ENCODE measurements around the gene ENAH.
A peak's percentile ranks its signal among the peaks of the same experiment; 100 is the strongest.

Gene ENAH

DNA sequence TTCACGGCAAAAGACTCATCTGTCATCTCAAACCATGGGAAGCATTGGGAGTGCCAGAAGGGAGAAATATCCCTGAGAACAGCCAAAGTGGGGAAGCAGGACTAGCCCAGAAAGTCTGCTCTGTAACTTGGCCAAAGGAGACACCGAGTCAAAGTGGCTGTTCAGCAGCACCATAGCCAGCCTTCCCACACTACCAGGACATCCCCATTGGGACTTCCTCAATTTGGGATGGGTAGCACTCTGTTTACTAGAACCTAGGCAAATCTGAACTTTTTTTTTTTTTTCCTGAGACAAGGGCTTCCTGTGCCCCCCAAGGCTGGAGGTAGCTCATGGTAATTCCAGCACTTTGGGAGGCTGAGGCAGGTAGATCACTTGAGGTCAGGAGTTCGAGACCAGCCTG lies 93.0 kb downstream of the ENAH start:
- DNase-seq (ENCODE audit: low spot score) = no peak

DNA sequence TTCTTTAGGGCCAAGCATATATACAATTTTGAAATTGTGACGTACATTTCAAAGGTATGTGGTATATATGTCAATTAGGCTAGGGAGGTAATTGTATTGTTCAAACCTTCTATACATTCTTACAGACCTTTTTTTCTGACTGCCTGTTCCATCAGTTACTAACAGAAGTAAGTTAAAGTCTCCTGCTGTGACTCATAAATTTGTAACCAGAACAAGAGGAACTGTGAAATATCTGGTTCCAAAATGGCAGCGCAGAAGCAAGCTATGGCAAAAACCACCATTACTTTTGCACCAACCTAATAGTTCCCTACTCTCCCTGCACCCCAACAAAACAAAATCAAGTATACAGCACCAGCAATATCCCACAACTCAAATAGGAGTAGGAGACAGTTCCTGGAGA lies 93.6 kb downstream of the ENAH start:
- no peak for DNase-seq (ENCODE audit: low spot score)

DNA sequence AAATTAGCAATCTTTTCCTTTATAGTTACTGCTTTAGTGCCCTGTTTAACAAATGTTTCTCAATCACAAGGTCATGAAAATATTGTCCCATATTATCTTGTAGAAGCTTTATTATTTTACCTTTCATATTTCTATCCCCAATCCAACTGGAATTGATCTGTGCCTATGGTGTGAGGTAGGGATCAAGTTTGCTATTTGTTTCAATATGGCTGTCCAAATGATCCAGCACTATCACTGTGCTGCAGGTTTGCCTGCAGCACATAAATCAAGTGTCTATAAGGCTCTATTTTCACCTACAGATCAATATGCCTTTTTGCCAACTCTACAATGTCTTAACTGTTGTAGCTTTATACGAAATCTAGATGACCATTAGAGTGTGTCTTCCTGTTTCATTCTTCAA lies 96.2 kb downstream of the ENAH start:
- DNase-seq (ENCODE audit: low spot score) = no peak

DNA sequence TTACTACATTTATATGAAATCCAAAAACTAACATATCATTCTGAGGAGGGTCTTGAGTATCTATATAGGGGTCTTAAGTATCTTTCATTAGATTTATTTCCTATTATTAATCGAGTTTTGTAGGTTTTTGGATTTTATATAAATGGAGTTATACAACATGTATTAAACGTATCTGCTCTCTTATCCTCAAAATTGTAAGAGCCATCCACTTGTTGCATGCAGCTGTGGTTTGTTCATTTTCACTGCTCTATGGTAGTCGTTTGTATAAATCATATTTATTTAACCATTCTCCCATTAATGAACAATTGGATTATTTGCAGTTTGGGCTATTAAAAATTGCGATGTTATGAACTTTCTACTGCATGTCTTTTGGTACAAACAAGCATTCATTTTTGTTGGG lies 97.1 kb downstream of the ENAH start:
- DNase-seq (ENCODE audit: low spot score) = no peak

DNA sequence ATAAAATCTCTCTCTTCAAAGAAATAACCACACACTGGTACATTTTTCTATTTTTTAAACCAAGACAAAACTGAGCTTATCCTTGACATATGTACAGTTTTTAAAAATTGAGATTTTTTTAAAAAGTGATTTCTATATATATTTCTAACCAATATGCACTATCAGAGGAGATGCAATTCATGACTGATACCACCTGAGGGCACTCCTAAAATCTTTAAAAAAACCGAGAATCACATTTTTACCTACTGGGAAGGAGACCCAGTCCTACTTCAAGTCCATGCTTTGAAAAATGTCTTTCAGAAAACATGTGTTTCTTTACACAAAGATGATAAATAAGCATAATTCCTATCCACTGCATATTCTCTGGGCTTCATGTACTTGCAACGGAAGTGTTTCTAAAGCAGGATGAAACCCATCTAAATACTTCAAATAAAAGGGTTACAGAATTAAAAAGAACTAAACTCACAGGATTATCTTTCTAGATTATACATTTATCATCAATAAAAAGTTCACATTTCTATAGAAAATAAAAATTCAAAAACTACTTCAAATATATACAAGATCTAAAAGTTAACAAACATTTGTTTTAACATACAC lies 98.6 kb downstream of the ENAH start:
- DNase-seq (ENCODE audit: low spot score) = peak; percentile 48

DNA sequence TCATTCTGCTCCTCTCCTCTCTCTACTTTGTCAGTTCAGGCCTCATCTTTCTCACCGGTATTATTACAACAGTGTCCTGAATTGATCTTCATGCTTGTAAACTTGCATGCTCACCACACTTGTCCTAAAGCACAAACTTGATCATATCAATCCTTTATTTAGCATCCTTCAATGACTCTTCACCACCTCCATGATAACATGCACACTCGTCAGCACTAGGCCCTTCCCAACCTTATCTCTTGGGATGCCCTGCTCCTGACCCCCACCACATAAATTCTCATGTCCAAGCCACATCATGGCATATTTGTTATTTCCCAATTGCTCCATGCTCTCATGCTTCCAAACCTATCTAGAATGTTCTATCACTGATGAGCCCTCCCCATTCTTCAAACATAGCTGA lies 103.1 kb downstream of the ENAH start:
- no peak for DNase-seq (ENCODE audit: low spot score)

DNA sequence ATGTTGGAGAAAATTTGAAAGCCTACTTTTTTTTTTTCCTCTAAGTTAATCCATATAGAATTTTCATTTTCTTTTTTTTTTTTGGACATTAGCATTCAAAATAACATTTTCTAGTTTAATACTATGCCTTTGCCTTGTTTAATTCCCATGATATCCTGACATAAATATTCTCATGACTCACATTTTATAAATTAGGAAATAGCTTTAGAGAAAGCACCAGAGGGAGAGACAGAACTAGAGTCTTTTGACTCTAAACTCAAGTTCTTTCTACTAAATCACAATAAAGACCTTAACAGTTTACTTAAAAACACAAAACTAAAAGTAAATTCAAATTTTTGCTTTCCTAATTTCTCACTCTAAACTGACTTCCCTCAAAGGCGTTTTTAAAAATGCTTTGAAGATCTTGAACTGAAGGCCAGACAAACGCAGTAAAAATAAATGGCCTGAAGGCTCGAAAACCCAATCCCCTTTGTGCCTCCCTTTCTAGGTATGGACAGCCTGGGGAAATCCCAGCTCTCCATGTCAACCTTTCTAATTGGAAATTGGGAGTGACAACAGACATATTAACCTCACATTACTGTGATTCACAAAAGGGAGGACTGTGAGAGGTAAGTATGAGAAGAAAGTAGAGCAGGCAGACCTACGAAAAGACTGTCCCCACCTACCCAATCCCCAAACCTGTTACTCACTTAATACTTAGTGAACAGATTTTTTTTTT lies 104.6 kb downstream of the ENAH start:
- no peak for DNase-seq (ENCODE audit: low spot score)

DNA sequence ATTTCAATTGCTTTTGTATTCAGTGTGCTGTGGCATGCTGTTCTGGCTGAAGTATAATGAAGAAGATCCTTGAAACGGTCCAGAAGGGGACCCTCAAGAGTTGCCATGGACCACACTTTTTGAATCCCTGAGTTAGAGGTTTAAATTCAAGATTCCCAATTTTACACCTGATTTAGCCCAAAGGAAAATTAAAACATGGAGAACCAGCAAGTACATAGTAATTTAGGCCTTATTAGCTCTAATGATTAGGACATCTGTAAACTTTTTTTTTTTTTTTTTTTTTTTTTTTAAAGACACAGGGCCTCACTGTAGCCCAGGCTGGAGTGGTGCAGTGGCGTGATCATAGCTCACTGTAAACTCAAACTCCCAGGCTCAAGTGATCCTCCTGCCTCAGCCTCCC lies 107.3 kb downstream of the ENAH start:
- DNase-seq (ENCODE audit: low spot score) = no peak

DNA sequence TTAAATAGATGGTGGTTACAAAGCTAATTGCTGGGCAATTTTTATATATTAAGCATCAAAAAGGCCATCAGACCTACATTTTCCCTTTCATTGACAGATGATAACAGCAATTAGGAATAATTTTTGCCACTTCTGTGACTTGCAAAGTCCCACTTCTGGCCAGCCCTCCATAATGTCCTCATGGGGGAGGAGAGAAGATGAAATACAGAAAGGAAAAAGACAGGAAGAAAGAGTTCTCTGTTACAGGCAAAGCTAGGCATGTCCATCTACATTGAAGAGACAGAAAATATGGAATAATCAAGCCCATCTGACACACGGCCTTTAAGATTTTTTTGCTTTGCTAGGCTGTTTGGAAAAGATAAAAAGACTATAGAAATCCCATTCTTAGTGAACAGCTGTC lies 108.0 kb downstream of the ENAH start:
- peak; percentile 54 for DNase-seq (ENCODE audit: low spot score)

DNA sequence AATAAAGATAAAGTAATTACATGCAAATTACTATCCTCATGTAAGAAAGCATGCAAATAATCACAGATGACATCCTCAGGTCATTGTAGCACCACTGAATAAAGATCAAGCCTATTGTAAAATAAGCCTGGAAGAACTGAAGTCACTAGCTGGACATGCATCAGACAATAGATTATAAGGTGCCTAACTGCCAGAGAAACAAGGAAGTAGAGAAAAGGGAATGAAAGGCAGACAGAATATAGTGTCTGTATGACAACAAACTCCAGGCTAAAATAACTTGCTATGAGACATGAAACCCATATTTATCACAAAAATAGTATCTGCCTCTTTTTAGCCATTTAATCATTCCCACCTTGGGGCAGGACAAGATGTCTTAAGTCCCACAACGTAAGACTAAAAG lies 108.7 kb downstream of the ENAH start:
- DNase-seq (ENCODE audit: low spot score) = peak; percentile 52

DNA sequence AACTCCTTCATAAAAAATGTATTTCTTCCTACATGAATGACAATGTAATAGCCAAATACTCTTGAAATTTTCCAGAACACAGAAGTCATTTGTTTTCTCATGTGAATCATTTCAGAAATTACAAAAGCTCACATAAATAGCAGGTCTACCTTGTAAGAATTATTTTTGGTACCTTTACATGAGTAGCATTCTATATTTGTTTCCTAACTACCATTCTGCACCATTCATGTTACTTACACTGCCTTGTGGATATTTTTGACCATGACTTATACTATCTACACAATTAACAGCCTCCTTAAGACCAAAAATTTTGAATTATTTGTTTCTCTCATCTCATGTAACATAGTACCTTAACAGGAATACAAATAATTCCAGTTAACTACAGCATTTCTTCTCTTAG lies 109.6 kb downstream of the ENAH start:
- no peak for DNase-seq (ENCODE audit: low spot score)

DNA sequence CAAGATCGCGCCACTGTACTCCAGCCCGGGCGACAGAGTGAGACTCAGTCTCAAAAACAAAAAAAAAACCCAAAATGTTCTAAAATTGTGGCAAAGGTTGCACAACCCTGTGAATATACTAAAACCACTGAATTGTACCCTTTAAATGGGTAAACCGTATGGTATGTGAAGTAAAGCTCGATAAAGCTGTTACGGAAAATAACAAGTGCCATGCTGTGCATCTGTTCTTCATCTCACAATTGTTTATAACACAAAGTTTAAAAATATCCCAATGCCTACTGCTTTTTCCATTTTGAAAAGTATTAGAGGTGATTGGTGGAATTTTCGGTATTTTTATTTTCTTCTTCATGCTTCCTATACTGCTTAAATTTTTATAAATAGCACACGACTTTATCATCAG lies 111.5 kb downstream of the ENAH start:
- no peak for DNase-seq (ENCODE audit: low spot score)

DNA sequence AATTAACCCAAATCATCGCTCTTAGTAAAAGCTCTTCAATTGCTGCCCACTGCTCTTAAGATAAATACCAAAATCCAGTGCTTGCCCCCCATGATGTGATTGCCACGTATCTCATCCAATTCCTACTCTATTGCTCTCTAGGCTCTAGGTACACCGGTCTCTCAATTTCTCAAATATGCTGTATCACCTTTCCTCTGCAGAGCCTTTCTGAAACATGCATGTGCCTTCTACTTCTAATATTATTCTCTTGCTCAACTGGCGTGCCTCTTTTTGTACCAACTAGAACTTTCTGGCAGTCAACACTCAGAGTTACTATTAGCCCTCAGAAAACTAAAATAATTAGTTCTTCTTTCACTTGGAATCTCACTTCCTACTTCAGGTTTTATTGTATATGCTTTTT lies 113.3 kb downstream of the ENAH start:
- DNase-seq (ENCODE audit: low spot score) = peak; percentile 25

DNA sequence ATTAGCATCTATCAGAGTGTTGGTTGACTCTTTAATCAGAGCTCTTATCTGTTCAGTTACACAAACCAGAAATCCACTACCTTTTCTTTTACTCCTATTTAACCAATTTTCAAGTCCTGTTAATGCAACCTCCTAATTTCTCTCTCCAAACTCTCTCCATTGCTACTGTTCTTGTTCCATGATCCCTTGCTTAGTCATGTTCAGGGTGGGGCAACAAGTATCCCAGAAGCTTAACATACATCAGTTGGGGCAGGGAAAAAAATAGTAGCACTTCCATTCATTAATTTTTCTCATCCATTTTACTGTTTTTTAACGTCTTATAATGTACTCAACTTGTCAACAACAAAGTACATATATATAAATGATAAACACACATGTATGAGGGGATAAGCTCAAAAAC lies 113.9 kb downstream of the ENAH start:
- DNase-seq (ENCODE audit: low spot score) = no peak

DNA sequence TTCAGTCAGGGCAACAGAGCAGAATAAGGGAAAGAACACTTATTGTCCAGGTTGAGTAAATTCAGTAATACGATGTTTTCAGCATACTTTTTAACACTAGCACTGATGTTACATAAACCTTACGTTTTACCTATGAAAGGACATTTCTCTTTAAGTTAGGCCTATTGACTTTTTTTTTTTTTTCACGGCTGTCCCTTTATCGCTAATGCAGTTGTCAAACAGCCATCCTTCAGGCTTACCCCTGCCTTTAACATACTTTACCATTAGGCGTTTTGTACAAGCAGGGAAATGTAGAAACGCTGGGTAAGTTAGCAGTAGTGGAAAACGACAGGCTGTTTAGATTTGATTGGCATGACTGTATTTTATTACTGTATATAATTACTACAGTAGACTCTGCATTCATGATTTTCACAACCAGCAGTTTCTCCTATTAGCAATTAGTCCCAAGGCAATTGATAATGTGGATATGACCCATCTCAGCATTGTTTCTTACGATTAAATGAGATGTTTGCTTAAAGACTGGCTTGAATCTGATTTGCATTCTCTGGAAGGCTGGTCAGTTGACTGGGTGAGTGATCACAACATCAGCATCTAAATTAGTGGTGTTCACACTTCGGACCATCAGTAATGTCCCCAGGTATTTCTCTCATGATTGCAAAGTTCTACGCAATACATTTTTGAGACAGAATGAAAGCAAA lies 115.2 kb downstream of the ENAH start:
- DNase-seq (ENCODE audit: low spot score) = no peak

DNA sequence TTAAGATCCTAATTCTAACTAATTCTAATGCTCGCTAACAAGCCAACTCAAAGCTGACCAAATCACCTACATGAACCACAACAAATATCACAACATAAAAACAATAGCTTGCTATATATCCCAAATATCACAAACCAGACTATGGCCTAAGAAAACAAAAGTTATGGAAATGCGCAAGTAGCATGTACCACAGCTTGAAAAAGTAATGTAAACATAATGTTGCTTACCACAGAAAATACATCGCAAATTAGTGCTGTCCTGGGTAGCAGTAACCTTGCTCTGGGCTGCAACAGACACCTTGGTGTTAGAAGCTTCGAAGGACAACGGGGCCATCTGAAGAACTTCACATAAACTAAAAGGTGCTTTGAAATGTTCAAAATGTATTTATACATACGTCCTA lies 117.6 kb downstream of the ENAH start:
- no peak for DNase-seq (ENCODE audit: low spot score)

DNA sequence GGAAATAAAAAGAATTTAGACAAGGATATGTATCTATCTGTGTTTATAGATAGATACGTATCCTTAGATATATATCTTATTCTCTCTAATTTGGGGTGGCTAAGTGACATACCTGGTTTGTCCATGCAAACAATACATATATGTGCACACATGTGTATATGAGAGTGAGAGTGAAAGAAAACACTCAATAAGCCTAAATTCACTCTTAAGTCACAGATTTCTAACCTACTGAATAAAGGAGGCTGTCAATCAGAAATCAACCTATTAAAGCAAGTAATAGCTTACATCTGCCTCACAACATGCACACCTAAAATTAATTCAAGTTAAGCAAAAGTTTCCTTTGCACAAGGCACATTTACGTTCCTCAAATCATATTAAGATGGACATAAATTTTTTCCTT lies 118.2 kb downstream of the ENAH start:
- no peak for DNase-seq (ENCODE audit: low spot score)

DNA sequence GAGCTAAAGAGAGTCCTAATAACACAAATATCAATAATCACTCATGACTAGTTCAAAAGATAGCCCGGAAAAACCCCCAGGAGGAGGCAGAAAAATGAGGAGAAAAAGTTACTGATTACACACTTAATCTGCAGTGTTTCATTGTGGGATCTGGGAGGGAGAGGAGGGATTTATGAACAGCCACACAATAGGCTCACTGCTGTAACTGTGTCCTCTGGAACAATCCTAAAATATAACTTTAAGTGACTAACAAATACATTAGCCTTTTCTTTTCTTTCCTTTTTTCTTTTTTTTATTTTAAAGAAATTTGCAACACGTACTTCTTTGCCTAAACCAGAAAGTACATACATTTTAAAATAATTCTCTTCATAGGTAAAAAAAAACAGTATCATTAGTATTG lies 118.8 kb downstream of the ENAH start:
- no peak for DNase-seq (ENCODE audit: low spot score)

DNA sequence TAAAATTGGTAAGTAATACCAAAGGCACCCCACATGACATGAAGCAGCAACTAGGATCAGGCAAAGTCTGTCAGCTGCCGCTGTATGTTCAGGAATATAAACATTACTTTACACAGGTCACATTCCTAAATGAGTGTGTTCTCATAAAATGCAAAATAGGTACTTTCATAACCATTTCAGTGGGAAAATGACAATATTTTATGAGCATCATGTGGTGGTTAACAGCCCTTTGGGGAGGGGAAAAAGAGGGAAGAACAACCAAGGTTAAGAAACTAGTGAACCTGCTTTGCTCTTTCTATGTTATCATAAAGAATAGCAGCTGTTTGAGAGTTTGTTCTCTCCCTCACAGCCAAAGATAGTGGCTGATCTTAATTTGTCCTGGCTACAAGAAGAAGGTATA lies 119.7 kb downstream of the ENAH start:
- DNase-seq (ENCODE audit: low spot score) = no peak

DNA sequence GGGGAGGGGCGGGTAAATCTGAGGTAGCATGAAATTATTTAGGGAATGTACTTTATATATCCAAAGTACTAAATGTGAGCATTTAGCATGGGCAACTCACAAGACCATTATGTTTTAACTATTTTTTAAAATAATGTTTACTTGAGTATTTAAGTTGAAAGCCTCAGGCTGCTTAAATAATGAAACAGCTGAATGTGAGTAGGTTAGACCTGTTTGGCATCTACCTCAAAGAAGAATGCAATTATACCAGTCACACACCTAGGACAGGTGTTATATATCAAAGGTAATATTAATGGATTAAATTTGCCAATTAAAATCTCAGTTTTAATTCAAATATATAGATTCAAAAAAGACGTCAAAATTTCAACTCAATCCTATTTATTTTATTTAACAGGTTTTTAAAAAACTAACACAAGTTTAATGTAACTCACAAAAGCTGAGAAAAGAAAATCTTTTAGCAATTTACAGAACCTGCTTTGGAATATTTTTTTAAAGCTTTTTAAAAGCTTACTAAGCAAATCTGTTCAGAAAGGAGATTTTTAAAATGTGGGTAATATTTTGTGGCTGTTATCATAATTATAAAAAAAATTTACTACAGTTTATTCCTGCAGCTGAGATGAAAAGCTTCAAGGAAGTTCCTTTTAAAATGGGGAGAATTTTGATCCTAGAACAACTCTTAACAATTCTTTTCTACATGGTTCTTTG lies 120.5 kb downstream of the ENAH start:
- DNase-seq (ENCODE audit: low spot score) = no peak

DNA sequence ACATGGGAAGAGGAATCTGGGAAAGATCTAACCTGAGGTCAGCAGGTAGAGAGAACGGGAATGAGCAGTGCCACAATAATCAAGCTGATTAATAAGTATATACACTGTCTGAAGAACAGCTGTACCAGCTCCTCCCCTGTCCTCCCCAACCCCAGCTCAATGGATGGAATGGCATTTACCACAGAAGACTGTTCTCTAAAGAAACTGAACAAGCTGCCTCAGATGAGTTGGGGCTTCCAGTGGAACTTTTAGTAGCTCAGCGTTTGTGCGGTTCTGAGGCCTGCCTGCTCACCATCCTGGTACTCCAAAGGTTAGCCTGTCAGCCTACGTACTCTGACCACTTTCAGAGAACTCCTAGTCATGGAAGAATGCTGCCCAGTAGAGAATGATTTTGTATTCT lies 123.2 kb downstream of the ENAH start:
- no peak for DNase-seq (ENCODE audit: low spot score)

DNA sequence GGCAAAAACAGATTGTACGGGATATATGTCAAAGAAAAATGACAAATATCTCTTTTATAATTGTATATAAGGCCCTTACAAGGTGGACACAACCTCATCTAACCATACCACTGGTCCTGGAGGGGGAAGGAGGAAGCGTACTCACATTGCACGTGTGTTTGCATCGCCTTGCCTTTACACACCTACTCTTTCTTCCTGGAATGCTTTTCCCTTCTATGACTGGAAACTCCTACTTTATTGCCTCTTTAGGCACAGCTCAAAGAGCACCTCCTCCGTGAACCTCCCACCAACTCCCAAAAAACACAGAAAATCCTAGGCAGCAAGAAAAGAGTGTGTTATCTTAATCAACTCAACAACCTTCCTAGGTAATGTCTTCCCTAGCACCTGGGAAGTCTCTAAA lies 125.3 kb downstream of the ENAH start:
- DNase-seq (ENCODE audit: low spot score) = no peak

DNA sequence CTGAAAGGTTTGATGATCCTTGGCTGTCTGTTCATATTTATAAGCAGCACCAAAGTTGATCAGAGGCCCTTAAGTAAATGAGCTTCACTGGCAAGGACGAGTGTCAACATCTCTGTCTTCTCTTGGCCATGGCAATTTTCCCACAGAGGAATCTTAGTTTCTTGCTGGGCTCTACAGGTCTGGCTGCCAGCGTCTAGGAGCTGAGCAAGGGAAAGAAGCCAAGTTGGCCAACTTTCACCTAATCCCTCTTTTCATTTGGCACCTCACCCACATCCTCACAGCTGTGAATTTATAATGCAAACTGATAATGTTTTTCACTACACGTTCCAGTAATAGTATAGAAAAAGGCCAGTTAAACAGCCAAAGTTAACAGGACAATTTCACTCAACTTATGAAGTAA lies 126.0 kb downstream of the ENAH start:
- peak; percentile 49 for DNase-seq (ENCODE audit: low spot score)
